GM18951 (cell line): ENCODE measurements around the gene TSPAN1.

Experiments
- POLR2A ChIP-seq: IDR thresholded peaks from 4 replicates; pipeline ENCODE4 v1.6.1; 2011; ENCODE audit warnings: mild to moderate bottlenecking; ENCODE audit not compliant: insufficient read length, insufficient read depth; ENCODE audit errors: extremely low read depth
- in situ Hi-C: fragments of 300-500 bp; cut with MboI; formaldehyde crosslinking; loops from one replicate; pipeline ENCODE4 v1.12.0; 2022; ENCODE audit warnings: low sequenced_read_pairs, mixed read lengths, inconsistent platforms; ENCODE audit not compliant: unreplicated experiment

The TSPAN1 gene

GRCh38 chr1:46184920-46185658 lies 10.2 kb downstream of the TSPAN1 start:
- in situ Hi-C loops: loop anchor here (5.0 kb wide), 1 partner anchor 153 kb away; no protein-coding TSS in a partner anchor
- TF ChIP-seq POLR2A: no peak

DNA sequence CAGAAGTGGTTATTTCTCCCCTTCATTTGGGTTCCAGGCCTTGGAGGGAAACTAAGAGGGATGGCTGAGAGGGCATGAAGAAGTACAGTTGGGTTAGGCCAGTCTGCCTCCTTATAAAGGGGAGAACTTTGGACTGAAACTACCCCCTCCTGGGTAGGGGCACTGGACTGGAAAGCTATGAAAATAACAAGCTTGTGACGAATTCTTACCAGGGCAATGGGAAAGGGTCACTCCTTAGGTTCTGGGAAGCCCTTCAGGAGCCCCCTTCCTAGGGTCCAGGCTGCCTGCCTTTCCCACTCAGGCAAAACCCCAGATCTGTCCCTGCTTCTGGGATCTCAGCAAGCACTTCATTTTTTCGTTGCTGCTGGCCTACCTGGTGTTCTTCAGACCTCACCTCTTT lies 11.2 kb downstream of the TSPAN1 start:
- no peak for TF ChIP-seq POLR2A
- in situ Hi-C loops: no loop called here

GRCh38 chr1:46187106-46187869 lies 12.4 kb downstream of the TSPAN1 start:
- in situ Hi-C loops: no loop called here
- no peak for TF ChIP-seq POLR2A

GRCh38 chr1:46188295-46189030 lies 13.6 kb downstream of the TSPAN1 start:
- no peak for TF ChIP-seq POLR2A
- in situ Hi-C loops: no loop called here

DNA sequence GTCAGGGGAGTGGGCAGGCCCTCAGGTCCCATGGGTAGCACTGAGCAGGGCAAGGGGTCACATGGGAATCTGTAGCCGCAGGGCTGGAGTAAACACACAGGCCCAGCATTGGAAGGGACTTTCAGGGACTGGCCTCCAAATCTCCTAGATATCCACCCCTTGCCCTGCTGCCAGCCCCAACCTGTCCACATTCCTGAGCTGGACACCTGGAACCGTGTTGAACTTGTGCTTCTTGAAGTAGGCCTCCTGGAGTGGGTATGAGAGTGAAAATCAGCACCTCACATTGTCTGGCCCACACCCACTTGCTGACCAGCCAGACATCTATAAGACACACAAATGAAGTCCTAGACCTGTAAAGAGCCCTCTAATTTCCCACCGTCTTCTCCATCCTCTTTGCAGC lies 15.7 kb downstream of the TSPAN1 start:
- in situ Hi-C loops: no loop called here
- no peak for TF ChIP-seq POLR2A

GRCh38 chr1:46191033-46191701 lies 16.3 kb downstream of the TSPAN1 start:
- TF ChIP-seq POLR2A: no peak
- in situ Hi-C loops: no loop called here

GRCh38 chr1:46192171-46192570 lies 17.3 kb downstream of the TSPAN1 start:
- TF ChIP-seq POLR2A: no peak
- in situ Hi-C loops: no loop called here

GRCh38 chr1:46193285-46193684 lies 18.4 kb downstream of the TSPAN1 start:
- in situ Hi-C loops: no loop called here
- no peak for TF ChIP-seq POLR2A

- in situ Hi-C loops: no loop called here
Measured at GRCh38 chr1:46193984-46194570, 19.2 kb downstream of the TSPAN1 start.

DNA sequence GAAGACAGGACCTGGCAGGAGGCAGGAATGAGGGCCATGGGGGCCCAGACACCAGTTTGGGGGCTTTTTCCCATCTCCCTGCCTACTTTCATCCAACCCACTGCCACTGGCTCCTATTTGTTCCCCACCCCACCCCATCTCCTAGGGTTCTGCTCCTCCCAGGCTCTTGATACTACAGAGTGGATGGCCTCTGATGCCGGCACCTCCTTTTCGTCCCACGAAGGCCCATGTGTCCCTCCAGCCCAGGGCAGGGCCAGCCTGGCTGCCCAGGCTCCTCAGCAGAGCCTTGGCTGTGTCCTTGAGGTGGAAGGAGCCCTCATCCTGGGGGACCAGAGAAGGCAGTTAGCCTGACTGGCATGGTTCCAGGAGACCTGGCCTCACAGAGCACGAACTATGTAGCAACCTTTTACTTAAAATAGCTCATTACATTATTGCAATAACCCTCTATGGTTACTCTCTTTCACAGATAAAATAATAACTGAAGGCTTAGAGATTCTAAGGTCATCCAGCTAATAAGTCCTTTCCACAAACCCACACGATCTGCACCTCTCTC lies 19.8 kb downstream of the TSPAN1 start:
- in situ Hi-C loops: no loop called here
- TF ChIP-seq POLR2A: no peak

More at GRCh38 chr1:46193984-46194570, 19.2 kb downstream of the TSPAN1 start:
- TF ChIP-seq POLR2A: no peak

- no peak for TF ChIP-seq POLR2A
- in situ Hi-C loops: no loop called here
Measured at GRCh38 chr1:46196609-46197008, 21.7 kb downstream of the TSPAN1 start.

- in situ Hi-C loops: no loop called here
- no peak for TF ChIP-seq POLR2A
Measured at GRCh38 chr1:46197560-46197963, 22.7 kb downstream of the TSPAN1 start.
